Kidney (tissue), 14 donors: ENCODE results near the gene SLC46A3. TPM values are rescaled to one million over a fixed set of nuclear protein-coding genes. Genes with fewer than 3 reads are reported as not detected.

Source experiments
- DNase-seq, 5 donors: peaks; one replicate each; pipeline ENCODE4 v3.0.0-alpha.2; 2013 to 2020
- FAIRE-seq: peaks from 2 replicates; lab custom pipeline; 2012; peaks lifted over from hg19 to GRCh38; lab: Jason Lieb, UNC
- H3K27ac ChIP-seq, 2 donors: one replicate each; pipeline ENCODE4 v1.7.0; 2013; ENCODE audit warnings: low read depth in 2 of 2, low read length in 2 of 2, inconsistent platforms in 1 of 2
- H3K27me3 ChIP-seq: one replicate; pipeline ENCODE4 v1.7.1; 2013; ENCODE audit warnings: low read length, inconsistent platforms; ENCODE audit not compliant: control insufficient read depth, insufficient read depth
- H3K36me3 ChIP-seq, 3 donors: one replicate each; pipeline versions ENCODE4 v1.7.0 to v1.7.1; 2013; ENCODE audit warnings: low read length in 3 of 3, control low read depth in 1 of 3, inconsistent platforms in 1 of 3; ENCODE audit not compliant: insufficient read depth in 3 of 3, control insufficient read depth in 2 of 3
- H3K4me1 ChIP-seq, 3 donors: one replicate each; pipeline versions ENCODE4 v1.7.0 to v1.7.1; 2013; ENCODE audit warnings: low read length in 3 of 3, inconsistent platforms in 1 of 3, low read depth in 1 of 3; ENCODE audit not compliant: control insufficient read depth in 2 of 3, insufficient read depth in 2 of 3
- H3K4me3 ChIP-seq, 3 donors: one replicate each; pipeline versions ENCODE4 v1.7.0 to v1.8.1; 2013; ENCODE audit warnings: low read length in 3 of 3, control low read depth in 1 of 3, inconsistent platforms in 1 of 3
- H3K9ac ChIP-seq, 3 donors: one replicate each; pipeline versions ENCODE4 v1.7.0 to v1.7.1; 2013; ENCODE audit warnings: low read length in 3 of 3, control low read depth in 1 of 3, inconsistent platforms in 1 of 3
- H3K9me3 ChIP-seq, 3 donors: one replicate each; pipeline versions ENCODE4 v1.7.0 to v1.7.1; 2013; ENCODE audit warnings: low read length in 3 of 3, control low read depth in 1 of 3, inconsistent platforms in 1 of 3; ENCODE audit not compliant: control insufficient read depth in 2 of 3, insufficient read depth in 1 of 3
- CTCF ChIP-seq: IDR thresholded peaks from 3 replicates; pipeline ENCODE4 v1.5.1; 2012; ENCODE audit warnings: mild to moderate bottlenecking, moderate library complexity, borderline replicate concordance; ENCODE audit not compliant: insufficient read depth; ENCODE audit errors: extremely low read depth
- intact Hi-C: fragments of 100-400 bp; cut with DNase I; formaldehyde crosslinking; loops from one replicate; pipeline ENCODE4 v1.11.1; 2022
- polyA plus RNA-seq: library from polyadenylated mRNA; stranded (reverse); fragments of 350-450 nt; fragmentation: Illumina TruSeq; extraction: RNeasy Lipid Tissue Mini Kit (QIAGEN cat#74804); gene quantifications from one replicate; pipeline ENCODE4 v1.2.3, GENCODE V29; 2014; ENCODE audit warnings: low read depth, low replicate concordance; ENCODE audit not compliant: insufficient read depth
- total RNA-seq: library from RNA; stranded (reverse); fragmentation: NEBNext Ultra II Directional; extraction: Animal tissue kit (Norgen Biotek cat#: 25700); gene quantifications from one replicate; pipeline ENCODE4 v1.2.1, GENCODE V29; 2021
- donor health status: control.
- donor health status: control.
- donor health status: control.
- donor health status: control.
- donor health status: control.
- donor health status: DM: yes; HTN: yes; CAD: no.
- donor health status: Normal renal cell carcinoma (clear cell type).

The SLC46A3 gene
- total and polyA plus RNA-seq, 2 donors from 2014 or later = 16.7 to 30.0 TPM

GRCh38 chr13:28655561-28655960 is 63.2 kb downstream of the SLC46A3 start:
- H3K36me3 ChIP-seq = no peaks in the 10 kb centered on the region
- no peak overlapping the region for H3K4me3 ChIP-seq
- H3K4me1 ChIP-seq = peaks cover 0 to 17% (median 8%) of the 10 kb centered on the region in 3 donors
- H3K9me3 ChIP-seq = no peaks in the 10 kb centered on the region
- TF ChIP-seq CTCF = no peak
- intact Hi-C loops = no loop called here
- H3K9ac ChIP-seq = no peak overlapping the region
- DNase-seq = no peak
- no peaks in the 10 kb centered on the region for H3K27me3 ChIP-seq
- no peak for FAIRE-seq
- no peak overlapping the region for H3K27ac ChIP-seq

- intact Hi-C loops = no loop called here
- Histone ChIP-seq H3K9ac (no peak overlapping the region), H3K4me3 (no peak overlapping the region), H3K36me3 (no peaks in the 10 kb centered on the region), H3K27me3 (no peaks in the 10 kb centered on the region), H3K27ac (no peak overlapping the region), H3K4me1 (peaks cover 0 to 10% (median 7%) of the 10 kb centered on the region in 3 donors), H3K9me3 (no peaks in the 10 kb centered on the region)
- FAIRE-seq (no peak), DNase-seq (no peak)
- no peak for TF ChIP-seq CTCF
Measured at GRCh38 chr13:28654276-28654675, 64.5 kb downstream of the SLC46A3 start.

GRCh38 chr13:28653111-28653510 is 65.7 kb downstream of the SLC46A3 start:
- no peaks in the 10 kb centered on the region for H3K9me3 ChIP-seq
- no peak for TF ChIP-seq CTCF
- H3K4me3 ChIP-seq = no peak overlapping the region
- H3K27me3 ChIP-seq = no peaks in the 10 kb centered on the region
- intact Hi-C loops = no loop called here
- no peak overlapping the region for H3K9ac ChIP-seq
- H3K36me3 ChIP-seq = no peaks in the 10 kb centered on the region
- H3K27ac ChIP-seq = no peak overlapping the region
- DNase-seq = peak in 1 of 5 donors; percentile 20
- peaks cover 0 to 8% (median 7%) of the 10 kb centered on the region in 3 donors for H3K4me1 ChIP-seq
- FAIRE-seq = peak; percentile 54

- H3K9ac ChIP-seq = no peak overlapping the region
- intact Hi-C loops = no loop called here
- no peak for FAIRE-seq
- no peaks in the 10 kb centered on the region for H3K27me3 ChIP-seq
- no peak for DNase-seq
- no peaks in the 10 kb centered on the region for H3K36me3 ChIP-seq
- no peaks in the 10 kb centered on the region for H3K4me1 ChIP-seq
- no peak for TF ChIP-seq CTCF
- H3K4me3 ChIP-seq = no peak overlapping the region
- no peaks in the 10 kb centered on the region for H3K9me3 ChIP-seq
- H3K27ac ChIP-seq = no peak overlapping the region
Measured at GRCh38 chr13:28651810-28652401, 66.9 kb downstream of the SLC46A3 start.
